ENCODE results near the gene QSER1. TPM values are rescaled to one million over a fixed set of nuclear protein-coding genes. Genes with fewer than 3 reads are reported as not detected.
A peak's percentile ranks its signal among the peaks of the same experiment; 100 is the strongest.
"Not testable (repeated sequence)": the region's sequence is repeated elsewhere in the genome, so short reads cannot be mapped to it uniquely, and the experiment has no call there.

The QSER1 gene
- total RNA-seq, 1 experiment from 2014 or later: 30.1 TPM

- DNase-seq (ENCODE audit: low read depth): no peak
These were observed 39.6 kb downstream of the QSER1 start for GRCh38 chr11:32932196-32932595.

- no peak for DNase-seq (ENCODE audit: low read depth)
These were observed 42.9 kb downstream of the QSER1 start for GRCh38 chr11:32935462-32936029.

DNA sequence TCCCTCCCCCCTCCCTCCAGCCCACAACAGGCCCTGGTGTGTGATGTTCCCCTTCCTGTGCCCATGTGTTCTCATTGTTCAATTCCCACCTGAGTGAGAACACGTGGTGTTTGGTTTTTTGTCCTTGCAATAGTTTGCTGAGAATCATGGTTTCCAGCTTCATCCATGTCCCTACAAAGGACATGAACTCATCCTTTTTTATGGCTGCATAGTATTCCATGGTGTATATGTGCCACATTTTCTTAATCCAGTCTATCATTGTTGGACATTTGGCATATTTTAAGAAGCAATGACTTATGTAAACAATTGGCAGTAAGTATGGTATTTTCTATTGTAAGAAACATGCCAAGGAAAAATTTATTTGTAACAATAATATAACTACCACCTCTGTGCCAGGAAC lies 43.6 kb downstream of the QSER1 start:
- not testable (repeated sequence) for DNase-seq (ENCODE audit: low read depth)

- not testable (repeated sequence) for DNase-seq (ENCODE audit: low read depth)
These were observed 44.7 kb downstream of the QSER1 start for GRCh38 chr11:32937283-32937682.

DNA sequence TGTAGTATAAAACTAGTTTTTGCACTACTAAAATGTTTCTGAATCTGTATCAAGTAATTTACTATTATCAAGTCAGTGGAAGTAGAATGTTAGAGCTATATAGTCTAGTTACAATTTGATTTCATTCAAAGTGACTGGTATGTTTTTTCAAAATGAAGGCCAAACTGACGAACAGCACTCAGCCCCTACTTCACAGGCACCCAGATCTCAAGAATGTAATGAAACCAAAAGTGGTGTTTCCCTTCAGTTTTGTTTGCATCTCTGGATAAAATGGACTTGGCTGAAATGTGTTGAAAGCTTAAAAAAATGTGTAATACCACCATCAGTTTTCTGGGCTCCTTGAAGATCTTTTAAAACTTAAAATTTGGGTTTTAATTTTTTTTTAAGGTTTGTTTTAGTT lies 46.4 kb downstream of the QSER1 start:
- DNase-seq (ENCODE audit: low read depth): no peak

DNA sequence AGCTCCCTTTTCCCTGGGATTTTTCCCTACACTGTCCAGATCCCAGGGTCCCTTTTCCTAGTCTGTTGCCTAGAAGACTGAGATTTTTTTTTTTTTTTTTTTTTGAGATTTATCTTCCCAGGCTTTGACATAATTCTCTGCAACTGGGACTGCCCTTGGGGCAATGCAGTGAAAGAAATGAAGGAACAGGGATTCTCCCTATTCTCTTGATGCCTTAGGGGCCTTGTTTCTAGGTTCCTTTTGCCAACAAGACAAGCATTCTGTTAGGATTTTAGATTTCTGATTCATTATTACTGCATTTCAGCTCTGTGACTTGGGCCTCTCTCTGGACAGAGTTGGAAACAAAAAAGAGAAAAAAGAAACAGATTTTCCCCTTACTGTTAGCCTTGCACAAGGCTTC lies 47.3 kb downstream of the QSER1 start:
- peak; percentile 50 for DNase-seq (ENCODE audit: low read depth)

DNA sequence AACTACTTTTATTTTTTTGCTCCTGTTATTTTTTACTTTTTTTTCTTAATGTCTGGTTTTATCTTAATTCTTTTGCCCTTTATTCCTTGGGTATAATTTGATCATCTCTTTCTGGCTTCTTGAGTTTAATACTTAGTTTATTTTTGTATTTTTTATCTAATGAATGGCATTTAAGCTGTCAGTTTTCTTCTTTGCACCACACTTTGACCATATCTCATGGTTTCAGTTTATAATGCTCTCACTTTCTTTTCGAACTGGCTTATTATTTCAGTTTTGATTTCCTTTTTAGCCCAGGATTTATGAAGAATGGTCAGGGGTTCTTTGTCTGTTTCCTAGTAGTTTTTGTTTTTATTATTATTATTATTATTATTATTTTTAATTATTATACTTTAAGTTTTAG lies 48.3 kb downstream of the QSER1 start:
- DNase-seq (ENCODE audit: low read depth): no peak

- peak; percentile 44 for DNase-seq (ENCODE audit: low read depth)
These were observed 55.4 kb downstream of the QSER1 start for GRCh38 chr11:32947978-32948377.

DNA sequence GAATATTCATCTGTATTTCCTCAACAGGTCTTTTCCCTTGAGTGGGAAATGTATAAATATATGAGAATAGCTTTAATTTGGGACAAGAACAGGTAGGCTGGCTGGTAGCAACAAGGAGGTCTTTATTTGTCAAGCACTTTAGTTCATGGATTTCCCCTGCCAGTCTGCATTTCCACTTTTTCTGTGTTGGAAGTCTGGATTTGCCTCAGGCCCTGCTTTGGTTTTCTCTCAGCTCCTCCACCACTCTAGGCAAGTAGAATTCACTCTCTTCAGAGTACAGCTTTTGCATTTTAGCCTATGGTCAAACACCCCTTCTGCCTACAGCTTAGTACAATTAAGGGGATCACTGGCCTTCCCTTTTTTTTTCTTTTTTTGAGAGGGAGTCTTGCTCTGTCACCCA lies 57.1 kb downstream of the QSER1 start:
- DNase-seq (ENCODE audit: low read depth): no peak

- no peak for DNase-seq (ENCODE audit: low read depth)
These were observed 59.8 kb downstream of the QSER1 start for GRCh38 chr11:32952421-32952820.

DNA sequence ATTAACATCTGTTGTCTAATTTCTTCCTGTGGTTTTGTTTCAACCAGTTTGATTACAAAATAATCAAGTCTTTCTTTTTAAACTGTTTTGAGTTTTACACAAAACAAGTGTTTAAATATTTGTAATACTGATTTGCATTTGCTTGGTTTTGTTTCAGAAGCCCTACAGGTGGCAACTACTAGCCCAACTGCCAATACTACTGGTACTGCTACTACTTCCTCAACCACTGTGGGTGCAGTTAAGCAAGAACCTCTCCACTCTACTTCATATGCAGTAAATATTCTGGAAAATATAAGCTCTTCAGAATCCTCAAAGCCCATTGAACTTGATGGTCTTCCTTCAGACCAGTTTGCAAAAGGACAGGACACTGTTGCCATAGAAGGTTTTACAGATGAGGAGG lies 61.1 kb downstream of the QSER1 start:
- no peak for DNase-seq (ENCODE audit: low read depth)

- DNase-seq (ENCODE audit: low read depth): peak; percentile 64
These were observed 68.0 kb downstream of the QSER1 start for GRCh38 chr11:32960553-32961164.

DNA sequence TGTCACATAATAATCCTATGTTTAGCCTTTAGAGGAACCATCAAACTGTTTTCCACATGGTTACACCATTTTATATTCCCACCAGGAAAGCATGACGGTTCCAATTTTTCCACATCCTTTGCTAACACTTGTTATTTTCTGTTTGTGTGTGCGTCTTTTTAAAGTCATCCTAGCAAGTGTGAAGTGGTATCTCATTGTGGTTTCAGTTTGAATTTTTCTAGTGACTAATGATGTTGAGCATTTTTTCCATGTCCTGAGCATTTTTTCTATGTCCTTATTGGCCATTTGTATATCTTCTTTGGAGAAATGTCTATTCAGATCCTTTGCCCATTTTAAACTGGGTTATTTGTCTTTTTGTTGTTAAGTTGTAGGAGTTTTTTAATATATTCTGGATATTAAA lies 69.4 kb downstream of the QSER1 start:
- peak; percentile 74 for DNase-seq (ENCODE audit: low read depth)

DNA sequence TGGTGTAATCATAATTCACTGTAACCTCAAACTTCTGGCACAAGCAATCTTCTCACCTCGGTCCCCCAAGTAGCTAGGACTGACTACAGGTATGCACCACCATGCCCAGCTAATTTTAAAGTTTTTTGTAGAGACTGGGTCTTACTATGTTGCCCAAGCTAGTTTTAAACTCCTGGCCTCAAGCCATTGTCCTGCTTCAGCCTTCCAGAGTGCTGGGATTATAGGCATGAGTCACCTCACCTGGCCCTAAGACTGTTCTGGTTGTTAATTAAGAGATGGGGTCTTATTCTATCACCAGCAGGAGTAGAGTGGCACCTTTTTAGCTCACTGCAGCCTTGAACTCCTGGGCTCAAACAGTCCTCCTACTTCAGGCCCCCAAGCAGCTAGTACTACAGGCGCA lies 71.1 kb downstream of the QSER1 start:
- peak; percentile 50 for DNase-seq (ENCODE audit: low read depth)

GRCh38 chr11:32968541-32968940 lies 75.9 kb downstream of the QSER1 start:
- DNase-seq (ENCODE audit: low read depth): no peak

GRCh38 chr11:32972233-32972632 lies 79.6 kb downstream of the QSER1 start:
- not testable (repeated sequence) for DNase-seq (ENCODE audit: low read depth)

GRCh38 chr11:32972781-32973180 lies 80.2 kb downstream of the QSER1 start:
- no peak for DNase-seq (ENCODE audit: low read depth)

DNA sequence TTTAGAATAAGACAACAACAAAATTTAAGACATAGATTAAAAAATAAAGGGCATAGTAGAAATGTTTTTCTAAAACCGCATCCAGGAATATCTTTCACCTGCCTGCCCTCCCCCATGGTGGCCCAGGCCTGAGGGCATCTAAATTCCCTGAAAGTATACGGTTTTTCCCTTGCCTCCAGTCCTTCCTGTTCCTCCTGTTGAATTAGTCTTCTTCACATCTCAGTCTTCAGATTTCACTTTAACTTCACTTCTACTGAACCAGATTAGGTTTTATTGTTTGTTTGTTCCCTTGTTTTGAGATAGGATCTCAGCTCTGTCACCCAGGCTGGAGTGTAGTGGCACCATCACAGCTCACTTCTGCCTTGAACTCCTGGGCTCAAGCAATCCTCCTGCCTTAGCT lies 90.0 kb downstream of the QSER1 start:
- DNase-seq (ENCODE audit: low read depth): no peak

- no peak for DNase-seq (ENCODE audit: low read depth)
These were observed 90.9 kb downstream of the QSER1 start for GRCh38 chr11:32983506-32983905.

- DNase-seq (ENCODE audit: low read depth): no peak
These were observed 93.0 kb downstream of the QSER1 start for GRCh38 chr11:32985600-32985999.

- DNase-seq (ENCODE audit: low read depth): no peak
These were observed 95.2 kb downstream of the QSER1 start for GRCh38 chr11:32987851-32988250.

GRCh38 chr11:32990481-32990880 lies 97.9 kb downstream of the QSER1 start:
- DNase-seq (ENCODE audit: low read depth): no peak

DNA sequence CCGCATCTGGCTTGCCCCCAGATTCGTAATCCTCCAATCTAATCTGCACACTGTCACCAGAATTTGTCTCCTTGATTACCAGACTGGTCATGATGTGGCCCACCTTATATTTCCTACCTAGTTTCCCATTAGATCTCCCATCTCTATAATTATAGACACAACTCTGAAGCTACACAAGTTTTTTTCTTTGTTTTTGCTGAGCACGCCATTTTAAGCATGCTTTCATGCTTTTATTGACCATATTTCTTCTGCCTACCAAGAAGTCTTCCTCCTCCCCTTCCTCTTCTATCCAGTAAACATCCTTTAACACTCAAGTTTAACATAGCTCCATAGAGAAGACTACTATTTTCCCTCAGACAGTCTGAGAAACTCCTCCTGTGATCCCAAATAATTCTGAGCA lies 98.8 kb downstream of the QSER1 start:
- no peak for DNase-seq (ENCODE audit: low read depth)

- no peak for DNase-seq (ENCODE audit: low read depth)
These were observed 99.3 kb downstream of the QSER1 start for GRCh38 chr11:32991898-32992297.
